HepG2 (cell line): ENCODE results near the gene RAB11FIP2. TPM values are rescaled to one million over a fixed set of nuclear protein-coding genes. Genes with fewer than 3 reads are reported as not detected.
A peak's percentile ranks its signal among the peaks of the same experiment; 100 is the strongest.

Experiments used
- ASH2L ChIP-seq: fragments of 300-600, 200-600 bp; sonication (generic); IDR thresholded peaks from 2 replicates; pipeline ENCODE4 v1.7.0; 2017; ENCODE audit warnings: low read depth, mild to moderate bottlenecking, moderate library complexity, mixed read lengths, low read length; ENCODE audit not compliant: insufficient read length
- ATF7-NPFF ChIP-seq: sonication (generic); formaldehyde crosslinking; IDR thresholded peaks from 2 replicates; pipeline ENCODE4 v1.8.1; 2023; ENCODE audit warnings: mild to moderate bottlenecking, low read depth, missing genetic modification reagents, moderate library complexity
- GRHL1 ChIP-seq: sonication (generic); formaldehyde crosslinking; conservative IDR thresholded peaks from 2 replicates; pipeline ENCODE4 v1.8.0; 2022; ENCODE audit warnings: missing genetic modification reagents
- MED1 ChIP-seq: sonication (generic); formaldehyde crosslinking; IDR thresholded peaks from 2 replicates; pipeline ENCODE4 v1.4.0; 2020; ENCODE audit warnings: missing genetic modification reagents
- NR0B2 ChIP-seq: sonication (generic); formaldehyde crosslinking; IDR thresholded peaks from 2 replicates; pipeline ENCODE4 v1.4.0; 2020; ENCODE audit warnings: mild to moderate bottlenecking, missing genetic modification reagents
- NR2F2 ChIP-seq: IDR thresholded peaks from 2 replicates; pipeline ENCODE4 v1.6.1; 2012; ENCODE audit warnings: low read depth, inconsistent platforms, borderline replicate concordance
- SKIL ChIP-seq: sonication (generic); formaldehyde crosslinking; IDR thresholded peaks from 2 replicates; pipeline ENCODE4 v1.8.0; 2022; ENCODE audit warnings: missing genetic modification reagents, mild to moderate bottlenecking, moderate library complexity, borderline replicate concordance
- ZBTB10 ChIP-seq: sonication (generic); formaldehyde crosslinking; IDR thresholded peaks from 2 replicates; pipeline ENCODE4 v1.4.0; 2020; ENCODE audit warnings: missing genetic modification reagents, borderline replicate concordance
- ZFP36L2 ChIP-seq: sonication (generic); formaldehyde crosslinking; IDR thresholded peaks from 2 replicates; pipeline ENCODE4 v1.4.0; 2020; ENCODE audit warnings: missing genetic modification reagents
- ZFP41 ChIP-seq: sonication (generic); formaldehyde crosslinking; IDR thresholded peaks from 2 replicates; pipeline ENCODE4 v1.4.0; 2020; ENCODE audit warnings: mild to moderate bottlenecking, missing genetic modification reagents, borderline replicate concordance
- ZMAT3 ChIP-seq: sonication (generic); formaldehyde crosslinking; conservative IDR thresholded peaks from 2 replicates; pipeline ENCODE4 v1.7.0; 2021; ENCODE audit warnings: missing genetic modification reagents
- ZNF256 ChIP-seq: sonication (generic); formaldehyde crosslinking; conservative IDR thresholded peaks from 2 replicates; pipeline ENCODE4 v1.4.0; 2020; ENCODE audit warnings: missing genetic modification reagents
- ZNF441 ChIP-seq: sonication (generic); formaldehyde crosslinking; IDR thresholded peaks from 2 replicates; pipeline ENCODE4 v1.7.0; 2021; ENCODE audit warnings: missing genetic modification reagents, borderline replicate concordance
- ZNF75D ChIP-seq: sonication (generic); formaldehyde crosslinking; IDR thresholded peaks from 2 replicates; pipeline ENCODE4 v1.8.1; 2023; ENCODE audit warnings: missing genetic modification reagents, mild to moderate bottlenecking, borderline replicate concordance
- ZNF776 ChIP-seq: sonication (generic); formaldehyde crosslinking; IDR thresholded peaks from 2 replicates; pipeline ENCODE4 v1.4.0; 2020; ENCODE audit warnings: mild to moderate bottlenecking, missing genetic modification reagents
- ZNF788 ChIP-seq: sonication (generic); formaldehyde crosslinking; IDR thresholded peaks from 2 replicates; pipeline ENCODE4 v1.5.0; 2020; ENCODE audit warnings: mild to moderate bottlenecking, missing genetic modification reagents, borderline replicate concordance
- polyA plus RNA-seq, 8 experiments: library from polyadenylated mRNA; depleted of rRNA in 3 of 8; stranded (reverse) in 7 of 8; unstranded in 1 of 8; fragments of >200 nt; fragmentation: Illumina TruSeq in 4 of 8; extraction: Trizol in 4 of 8; gene quantifications; 2 replicates each; pipeline versions ENCODE4 v1.2.1 to v1.2.3, GENCODE V29; 2011 to 2016; ENCODE audit warnings: low read depth in 4 of 8, missing spikeins in 1 of 8, mixed read lengths in 1 of 8; ENCODE audit not compliant: insufficient read depth in 1 of 8
- total RNA-seq, 5 experiments: library from RNA; depleted of rRNA; stranded (reverse); fragments of >200 nt; fragmentation: Illumina TruSeq; extraction: Trizol; gene quantifications; 2 replicates each; pipeline ENCODE4 v1.2.3, GENCODE V29; 2016; ENCODE audit warnings: low read depth in 1 of 5

The RAB11FIP2 gene
- total and polyA plus RNA-seq, 2 of the 13 experiments (the other 11 are each of a cell fraction or from before 2014, with no cell fraction given) = 4.7 to 13.0 TPM

GRCh38 chr10:118046395-118047156 is at the start of gene RAB11FIP2 (continued):
- TF ChIP-seq GRHL1 (CRISPR knock-in tag) (no peak), NR0B2 (CRISPR knock-in tag) (no peak; the same call in 1 of the 2 replicates), SKIL (peak; percentile 57; the same call in 1 of the 2 replicates), ZBTB10 (CRISPR knock-in tag) (peak; percentile 9; the same call in 1 of the 2 replicates), ASH2L (peak; percentile 82), ZNF256 (CRISPR knock-in tag) (0 out of 2 replicates have a peak, but pooled peaks have one; percentile 21), NR2F2 (0 out of 2 replicates have a peak, but pooled peaks have one; percentile 11), ZNF75D (CRISPR knock-in tag) (peak; percentile 59; the same call in 1 of the 2 replicates), ZNF441 (CRISPR knock-in tag) (no peak), ZFP41 (no peak), ZMAT3 (CRISPR knock-in tag) (peak; percentile 73), ZFP36L2 (CRISPR knock-in tag) (no peak), MED1 (CRISPR knock-in tag) (0 out of 2 replicates have a peak, but pooled peaks have one; percentile 20), ZNF788 (no peak), ATF7-NPFF (CRISPR knock-in tag) (peak; percentile 80), ZNF776 (CRISPR knock-in tag) (peak; percentile 59; the same call in 1 of the 2 replicates)
